ENCODE results near the gene TBX1.

Gene TBX1

GRCh38 chr22:19809741-19810140 lies 49.2 kb downstream of the TBX1 start:
- Histone ChIP-seq H3F3A (ENCODE audit: insufficient read depth) (no peaks in the 10 kb centered on the region), H3K9ac (ENCODE audit: low read length) (no peak overlapping the region), H3K79me2 (ENCODE audit: insufficient read depth, low read length) (no peaks in the 10 kb centered on the region), H3K9me2 (replicated peaks; ENCODE audit: insufficient read depth, low read length) (no peaks in the 10 kb centered on the region), H3K4me3 (ENCODE audit: insufficient read depth, low read length, poor library complexity, severe bottlenecking) (no peak overlapping the region), H3K4me2 (ENCODE audit: low read depth, low read length, poor library complexity, severe bottlenecking) (no peak overlapping the region), H3K36me3 (ENCODE audit: low read length) (no peaks in the 10 kb centered on the region), H3K27ac (ENCODE audit: low read depth, low read length) (no peak overlapping the region), H3K9me3 (ENCODE audit: insufficient read depth, low read length) (no peaks in the 10 kb centered on the region), H3K27me3 (ENCODE audit: low read length) (no peaks in the 10 kb centered on the region), H4K20me1 (ENCODE audit: low read depth, low read length) (no peaks in the 10 kb centered on the region), H2AFZ (ENCODE audit: low read depth, low read length, severe bottlenecking) (no peak overlapping the region)
- TF ChIP-seq CTCF (IDR thresholded peaks at IDR 0.05; ENCODE audit: insufficient read depth, low read length, poor library complexity, severe bottlenecking) (no peak), EZH2phosphoT487 (conservative IDR thresholded peaks at IDR 0.05; ENCODE audit: low read length) (no peak)

GRCh38 chr22:19810381-19811201 lies 50.0 kb downstream of the TBX1 start:
- no peaks in the 10 kb centered on the region for H4K20me1 ChIP-seq (ENCODE audit: low read depth, low read length)
- no peak overlapping the region for H3K4me2 ChIP-seq (ENCODE audit: low read depth, low read length, poor library complexity, severe bottlenecking)
- H3K9ac ChIP-seq (ENCODE audit: low read length), result no peak overlapping the region
- H2AFZ ChIP-seq (ENCODE audit: low read depth, low read length, severe bottlenecking), result no peak overlapping the region
- TF ChIP-seq EZH2phosphoT487 (conservative IDR thresholded peaks at IDR 0.05; ENCODE audit: low read length), result no peak
- no peak for TF ChIP-seq CTCF (IDR thresholded peaks at IDR 0.05; ENCODE audit: insufficient read depth, low read length, poor library complexity, severe bottlenecking)
- no peak overlapping the region for H3K27ac ChIP-seq (ENCODE audit: low read depth, low read length)
- no peaks in the 10 kb centered on the region for H3K79me2 ChIP-seq (ENCODE audit: insufficient read depth, low read length)
- H3F3A ChIP-seq (ENCODE audit: insufficient read depth), result no peaks in the 10 kb centered on the region
- H3K9me2 ChIP-seq (replicated peaks; ENCODE audit: insufficient read depth, low read length), result no peaks in the 10 kb centered on the region
- H3K36me3 ChIP-seq (ENCODE audit: low read length), result no peaks in the 10 kb centered on the region
- no peaks in the 10 kb centered on the region for H3K27me3 ChIP-seq (ENCODE audit: low read length)
- no peak overlapping the region for H3K4me3 ChIP-seq (ENCODE audit: insufficient read depth, low read length, poor library complexity, severe bottlenecking)
- H3K9me3 ChIP-seq (ENCODE audit: insufficient read depth, low read length), result no peaks in the 10 kb centered on the region

GRCh38 chr22:19811211-19811621 lies 50.6 kb downstream of the TBX1 start:
- H3K9me3 ChIP-seq (ENCODE audit: insufficient read depth, low read length), result no peaks in the 10 kb centered on the region
- H2AFZ ChIP-seq (ENCODE audit: low read depth, low read length, severe bottlenecking), result no peak overlapping the region
- H3K4me2 ChIP-seq (ENCODE audit: low read depth, low read length, poor library complexity, severe bottlenecking), result no peak overlapping the region
- TF ChIP-seq EZH2phosphoT487 (conservative IDR thresholded peaks at IDR 0.05; ENCODE audit: low read length) (no peak), CTCF (IDR thresholded peaks at IDR 0.05; ENCODE audit: insufficient read depth, low read length, poor library complexity, severe bottlenecking) (no peak)
- no peak overlapping the region for H3K4me3 ChIP-seq (ENCODE audit: insufficient read depth, low read length, poor library complexity, severe bottlenecking)
- no peaks in the 10 kb centered on the region for H3K27me3 ChIP-seq (ENCODE audit: low read length)
- no peak overlapping the region for H3K27ac ChIP-seq (ENCODE audit: low read depth, low read length)
- H3K79me2 ChIP-seq (ENCODE audit: insufficient read depth, low read length), result no peaks in the 10 kb centered on the region
- no peaks in the 10 kb centered on the region for H3F3A ChIP-seq (ENCODE audit: insufficient read depth)
- no peaks in the 10 kb centered on the region for H4K20me1 ChIP-seq (ENCODE audit: low read depth, low read length)
- H3K9me2 ChIP-seq (replicated peaks; ENCODE audit: insufficient read depth, low read length), result no peaks in the 10 kb centered on the region
- no peaks in the 10 kb centered on the region for H3K36me3 ChIP-seq (ENCODE audit: low read length)
- no peak overlapping the region for H3K9ac ChIP-seq (ENCODE audit: low read length)
